Esophagus muscularis mucosa (tissue), 3 donors: ENCODE measurements around the gene SELENOM.

Experiments
- POLR2A ChIP-seq: fragments of 450-650 bp; IDR thresholded peaks from one replicate; pipeline ENCODE4 v1.6.1; 2017; ENCODE audit warnings: antibody characterized with exemption, moderate library complexity, mild to moderate bottlenecking, low read depth
- POLR2AphosphoS5 ChIP-seq, 2 donors: sonication (generic); formaldehyde crosslinking; IDR thresholded peaks; one replicate each; pipeline ENCODE4 v1.6.1; 2017; ENCODE audit warnings: antibody characterized with exemption in 2 of 2
- TF ChIP-seq, protein P1 (sequence below), 3 experiments: fragments of 200-600 bp in 2 of 3; fragments of 450-650 bp in 1 of 3; sonication (generic) in 2 of 3; IDR thresholded peaks; one replicate each; pipeline ENCODE4 v1.5.1; 2017 to 2019; ENCODE audit warnings: antibody characterized with exemption in 3 of 3, mild to moderate bottlenecking in 2 of 3, moderate library complexity in 1 of 3

DNA sequence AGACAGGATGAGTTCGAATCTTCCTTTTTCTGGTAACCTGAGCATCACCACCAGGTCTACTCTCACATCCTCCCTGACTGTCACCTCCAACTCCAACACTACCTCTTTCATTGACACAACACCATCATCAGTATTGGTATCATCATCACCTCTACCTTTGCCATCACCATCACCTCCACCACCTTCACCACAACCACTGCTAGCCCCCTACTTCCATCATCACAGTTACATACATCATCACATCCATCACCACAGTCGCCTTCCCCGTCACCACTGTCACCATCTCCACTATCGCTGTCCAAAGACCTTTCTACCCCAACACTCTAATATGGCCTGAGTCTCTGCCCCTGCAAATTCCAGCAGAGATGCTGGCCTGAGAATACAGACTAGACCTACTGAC, 14.0 kb upstream of the SELENOM start:
- TF ChIP-seq, protein P1, sequence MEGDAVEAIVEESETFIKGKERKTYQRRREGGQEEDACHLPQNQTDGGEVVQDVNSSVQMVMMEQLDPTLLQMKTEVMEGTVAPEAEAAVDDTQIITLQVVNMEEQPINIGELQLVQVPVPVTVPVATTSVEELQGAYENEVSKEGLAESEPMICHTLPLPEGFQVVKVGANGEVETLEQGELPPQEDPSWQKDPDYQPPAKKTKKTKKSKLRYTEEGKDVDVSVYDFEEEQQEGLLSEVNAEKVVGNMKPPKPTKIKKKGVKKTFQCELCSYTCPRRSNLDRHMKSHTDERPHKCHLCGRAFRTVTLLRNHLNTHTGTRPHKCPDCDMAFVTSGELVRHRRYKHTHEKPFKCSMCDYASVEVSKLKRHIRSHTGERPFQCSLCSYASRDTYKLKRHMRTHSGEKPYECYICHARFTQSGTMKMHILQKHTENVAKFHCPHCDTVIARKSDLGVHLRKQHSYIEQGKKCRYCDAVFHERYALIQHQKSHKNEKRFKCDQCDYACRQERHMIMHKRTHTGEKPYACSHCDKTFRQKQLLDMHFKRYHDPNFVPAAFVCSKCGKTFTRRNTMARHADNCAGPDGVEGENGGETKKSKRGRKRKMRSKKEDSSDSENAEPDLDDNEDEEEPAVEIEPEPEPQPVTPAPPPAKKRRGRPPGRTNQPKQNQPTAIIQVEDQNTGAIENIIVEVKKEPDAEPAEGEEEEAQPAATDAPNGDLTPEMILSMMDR (IDR thresholded peaks at IDR 0.05) = no peak
- TF ChIP-seq POLR2A (no peak), POLR2AphosphoS5 (IDR thresholded peaks at IDR 0.05) (no peak)
